HG03520 (cell line): ENCODE data around the gene WDR43.

ENCODE experiments used
- ATAC-seq: cut with Tn5 transposase; IDR thresholded peaks from one replicate; pipeline ENCODE4 v1.9.1; 2021; ENCODE audit warnings: mild to moderate bottlenecking, moderate library complexity; ENCODE audit not compliant: unreplicated experiment

WDR43 gene

GRCh38 chr2:28906821-28907220, 12.4 kb downstream of the WDR43 start:
- no peak for ATAC-seq

- ATAC-seq = no peak
These were observed 13.7 kb downstream of the WDR43 start for GRCh38 chr2:28908172-28908571.

GRCh38 chr2:28909655-28910353, 15.3 kb downstream of the WDR43 start:
- ATAC-seq = no peak

GRCh38 chr2:28915939-28916338, 21.5 kb downstream of the WDR43 start:
- ATAC-seq = no peak

- ATAC-seq = no peak
These were observed 32.4 kb downstream of the WDR43 start for GRCh38 chr2:28926847-28927246.

DNA sequence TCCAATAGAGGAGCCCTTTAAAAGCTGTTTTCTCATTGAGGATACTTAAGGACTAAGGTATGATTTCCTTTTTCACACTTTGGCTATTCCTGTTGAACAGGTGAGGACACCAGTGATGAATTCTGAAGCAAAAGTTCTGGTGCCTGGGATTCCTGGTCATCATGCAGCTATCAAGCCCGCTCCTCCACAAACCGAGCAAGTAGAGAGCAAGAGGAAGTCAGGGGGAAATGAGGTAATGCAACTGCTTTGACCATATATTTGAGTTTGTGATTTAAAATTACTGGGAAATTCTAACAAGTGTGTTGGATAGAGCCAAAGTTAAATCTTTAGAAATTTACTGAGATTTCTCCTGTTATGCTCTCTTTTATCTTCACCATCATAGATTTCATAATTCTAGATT, 33.0 kb downstream of the WDR43 start:
- ATAC-seq = no peak

DNA sequence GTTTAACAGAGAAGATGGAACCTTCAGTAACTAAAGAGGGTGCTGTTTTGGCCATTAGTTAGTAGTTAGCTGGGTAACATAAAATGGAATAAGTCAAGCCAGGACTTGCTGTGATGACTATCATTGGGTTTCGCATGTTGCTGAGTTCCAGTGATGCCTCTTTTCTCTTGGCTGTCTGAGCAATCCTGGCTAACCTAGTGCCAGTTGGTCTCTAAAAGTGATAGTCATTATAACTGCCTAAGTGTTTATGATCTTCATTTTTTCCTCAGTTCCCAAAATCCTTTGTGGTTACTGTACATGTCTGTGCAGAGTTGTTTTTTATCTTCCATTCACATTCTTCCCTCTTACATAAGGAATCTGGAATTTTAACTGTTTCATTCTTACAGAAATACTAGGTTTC, 33.4 kb downstream of the WDR43 start:
- ATAC-seq = no peak

- no peak for ATAC-seq
These were observed 35.1 kb downstream of the WDR43 start for GRCh38 chr2:28929581-28929980.

GRCh38 chr2:28930205-28930604, 35.7 kb downstream of the WDR43 start:
- no peak for ATAC-seq

- no peak for ATAC-seq
These were observed 40.3 kb downstream of the WDR43 start for GRCh38 chr2:28934769-28935168.

- ATAC-seq = no peak
These were observed 46.5 kb downstream of the WDR43 start for GRCh38 chr2:28941008-28941407.

GRCh38 chr2:28944535-28945248, 50.2 kb downstream of the WDR43 start:
- ATAC-seq = no peak

DNA sequence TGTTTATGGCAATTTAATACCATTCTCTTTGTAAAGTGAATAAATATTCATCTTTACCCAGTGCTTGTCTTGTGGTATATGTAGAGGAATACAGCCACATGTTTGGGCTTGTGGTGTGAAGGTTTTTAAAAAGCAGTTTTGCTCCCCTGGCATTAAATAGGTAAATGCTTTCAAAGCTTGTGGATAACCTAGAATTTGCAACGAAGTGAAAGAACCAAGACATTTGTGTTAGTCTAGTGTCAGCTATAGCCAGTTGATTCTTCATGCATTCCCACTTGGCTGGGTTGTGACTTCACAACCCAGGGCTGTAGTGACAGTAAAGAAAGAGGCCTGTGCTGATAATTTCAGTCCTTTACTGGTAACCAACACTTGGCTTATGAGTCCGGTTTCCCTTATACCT, 53.7 kb downstream of the WDR43 start:
- ATAC-seq = no peak

DNA sequence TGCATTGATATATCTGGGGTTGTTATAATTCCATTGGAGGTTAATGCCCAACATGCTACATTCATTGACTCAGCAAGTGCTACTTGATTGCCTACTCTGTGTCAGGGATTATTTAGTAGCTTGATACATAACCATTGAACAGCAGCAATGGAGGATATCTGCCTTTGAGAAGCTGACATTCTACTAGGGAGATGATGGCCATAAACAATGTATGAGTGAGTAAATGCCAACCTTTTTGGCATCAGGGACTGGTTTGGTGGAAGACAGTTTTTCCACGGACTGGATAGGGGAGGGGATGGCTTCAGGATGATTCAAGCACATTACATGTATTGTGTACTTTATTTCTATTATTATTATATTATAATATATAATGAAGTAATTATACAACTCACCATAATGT, 54.7 kb downstream of the WDR43 start:
- ATAC-seq = no peak

DNA sequence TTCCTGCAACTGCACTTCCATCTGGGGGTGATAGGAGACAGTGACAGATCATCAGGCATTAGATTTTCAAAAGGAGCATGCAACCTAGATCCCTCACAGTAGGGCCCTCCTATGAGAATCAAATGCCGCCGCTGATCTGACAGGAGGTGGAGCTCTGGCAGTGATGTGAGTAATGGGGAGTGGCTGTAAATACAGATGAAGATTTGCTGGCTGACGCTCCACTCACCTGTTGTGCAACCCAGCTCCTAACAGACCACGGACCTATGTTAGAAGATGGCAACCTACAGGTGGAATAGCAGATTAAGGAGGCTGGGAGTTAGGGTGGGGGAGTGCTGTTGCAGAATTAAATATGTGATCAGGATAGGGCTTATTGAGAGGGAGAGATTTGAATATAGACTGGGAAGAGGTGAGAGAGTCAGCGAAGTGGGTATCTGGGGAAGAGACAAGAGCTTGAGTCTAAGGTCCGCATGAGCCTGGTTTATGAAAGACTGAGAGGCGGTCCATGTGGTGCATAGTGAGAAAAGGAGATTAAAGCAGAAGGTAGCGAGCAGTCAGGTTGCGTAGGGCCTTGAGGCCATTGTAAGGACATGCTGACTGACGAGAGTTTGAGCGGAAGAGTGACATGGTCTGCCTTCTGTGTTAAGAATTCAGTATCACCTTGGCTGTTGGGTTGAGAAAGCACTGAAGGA, 55.3 kb downstream of the WDR43 start:
- no peak for ATAC-seq

DNA sequence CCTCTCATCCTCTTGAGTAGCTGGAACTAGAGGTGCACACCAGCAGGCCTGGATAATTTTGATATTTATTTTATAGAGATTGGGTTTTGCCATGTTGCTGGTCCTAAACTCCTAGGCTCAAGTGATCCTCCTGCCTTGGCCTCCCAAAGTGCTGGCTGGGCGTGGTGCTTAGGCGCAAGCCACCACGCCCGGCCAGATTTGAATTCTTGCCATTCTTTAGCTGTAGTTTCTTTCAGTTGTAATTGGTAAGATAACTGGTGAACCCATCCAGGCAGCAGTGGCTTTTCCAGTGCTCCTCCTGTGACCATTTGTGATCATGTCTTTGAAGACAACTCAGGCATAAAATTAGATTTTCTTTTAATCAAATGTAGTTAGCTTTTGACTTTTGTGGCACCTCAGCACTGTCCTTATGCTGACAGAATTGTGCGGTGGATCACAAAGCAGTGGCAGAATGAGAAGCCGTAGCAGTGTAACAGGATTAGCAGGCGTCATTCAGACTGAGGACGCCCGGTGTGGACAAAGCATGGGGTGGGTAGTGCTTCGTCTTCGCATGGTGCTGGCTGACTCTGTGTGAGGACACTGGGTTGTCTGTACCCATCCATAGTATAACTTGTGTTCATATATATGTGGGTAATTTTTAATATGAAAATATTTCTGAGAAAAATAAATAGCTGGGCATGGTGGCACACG, 56.6 kb downstream of the WDR43 start:
- ATAC-seq = no peak

DNA sequence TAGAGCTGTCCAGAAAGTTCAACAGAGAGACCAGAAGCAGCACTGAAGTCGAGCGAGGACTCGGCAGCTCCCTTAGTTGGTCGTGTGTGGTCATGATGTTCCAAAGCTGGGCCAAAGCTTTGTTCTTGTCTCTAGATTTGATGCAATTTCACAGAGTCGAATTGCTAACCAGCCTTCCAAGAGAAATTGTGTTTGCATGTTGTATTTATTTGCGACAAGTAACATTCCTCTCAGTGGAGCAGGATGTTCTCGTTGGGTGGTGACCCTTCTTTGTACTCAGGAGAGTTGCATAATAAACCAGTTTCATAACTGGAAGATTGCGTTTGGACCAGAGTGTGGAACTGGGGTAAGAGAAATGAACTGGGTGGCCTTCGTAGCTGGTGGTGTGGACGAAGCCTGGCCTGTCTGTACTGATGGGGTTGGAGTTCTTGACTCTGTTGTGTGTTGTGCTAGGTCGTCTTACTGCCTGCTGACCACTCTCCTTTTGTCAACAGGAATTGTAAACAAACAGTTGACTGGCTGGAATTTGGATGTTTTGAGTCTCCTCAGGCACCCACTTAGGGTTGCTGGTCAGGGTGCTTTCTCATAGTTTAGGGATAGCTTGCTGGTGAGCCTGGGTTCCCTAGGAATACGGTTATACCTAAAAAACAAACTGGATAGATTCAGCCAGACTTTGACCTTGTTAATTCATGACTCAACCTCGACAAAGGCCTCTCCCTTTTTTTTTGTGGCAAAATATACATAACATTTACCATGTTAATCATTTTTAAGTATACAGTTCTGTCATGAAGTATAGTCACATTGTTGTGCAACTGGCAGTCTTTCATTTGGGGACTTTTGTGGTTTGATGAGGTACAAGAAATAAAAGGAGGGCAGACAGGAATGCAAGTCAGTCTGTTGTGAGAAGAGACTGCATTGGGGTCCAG, 57.7 kb downstream of the WDR43 start:
- ATAC-seq = no peak

GRCh38 chr2:28952836-28953211, 58.4 kb downstream of the WDR43 start:
- ATAC-seq = no peak

GRCh38 chr2:28955467-28955866, 61.0 kb downstream of the WDR43 start:
- ATAC-seq = no peak

DNA sequence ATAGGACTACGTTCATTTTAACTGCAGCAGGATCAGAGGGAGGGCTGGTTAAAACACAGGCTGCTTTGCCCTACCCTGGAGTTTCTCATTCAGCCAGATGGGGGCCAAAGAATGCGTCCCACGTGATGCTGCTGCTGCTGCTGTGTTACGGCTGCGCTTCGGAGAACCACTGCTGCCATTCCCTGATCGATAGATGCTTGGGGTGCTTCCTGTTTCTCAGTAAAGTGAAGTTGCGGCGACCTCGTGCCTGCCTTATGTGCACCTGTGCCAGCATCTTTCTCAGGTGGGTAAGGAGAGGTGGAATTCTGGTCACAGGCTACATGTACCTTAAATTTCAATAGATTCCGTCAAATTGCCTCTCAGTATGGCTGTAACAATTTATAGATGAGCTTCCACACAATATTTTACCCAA, 62.0 kb downstream of the WDR43 start:
- ATAC-seq = peak; percentile 50
